Measurements from ENCODE around the gene NHS. TPM values are rescaled to one million over a fixed set of nuclear protein-coding genes. Genes with fewer than 3 reads are reported as not detected.

Gene NHS
- total and polyA plus RNA-seq, 2 of the 4 experiments (the other 2 are of a cell fraction): 0.36 to 0.90 TPM

- POLR2A ChIA-PET (ENCODE audit: unreplicated experiment): interaction anchor here (0.6 to 0.8 kb wide), 3 partner anchors 8 to 917 kb away, joined by 3 to 5 read pairs (median 5); no protein-coding TSS in a partner anchor
- no peak within 1 kb of the TSS for H2AK5ac ChIP-seq (ENCODE audit: low read depth, low read length)
- in situ Hi-C loops (cut with MboI; ENCODE audit: low sequenced_read_pairs): no loop called here
Observed at GRCh38 chrX:17736856-17737709, 362.1 kb downstream of the NHS start, which contains the start of gene SCML1. Gene SCML1 (plus strand): TSS chrX:17737493. CDS start chrX:17744187, 6,694 bp downstream.

More at GRCh38 chrX:17736856-17737709, 362.1 kb downstream of the NHS start, which contains the start of gene SCML1:
- WGBS, 2 experiments (ENCODE audit: extremely low coverage in 2 of 2, insufficient read length in 1 of 2): 39% methylated on average over 16 of the region's 67 CpGs; no CpG with 5 or more reads in 1 of the 2 experiments
- H3K9me1 ChIP-seq (ENCODE audit: insufficient read depth, low read length): no peaks in the 10 kb centered on the region
- peak within 1 kb of the TSS; percentile 50 for H2BK5ac ChIP-seq (ENCODE audit: low read depth, low read length, poor library complexity, severe bottlenecking)
- no peaks in the 10 kb centered on the region for H3K27me3 ChIP-seq (ENCODE audit: control insufficient read depth, insufficient read depth, low read length)
- H3K56ac ChIP-seq (ENCODE audit: extremely low read depth, insufficient read depth, low read length): no peak within 1 kb of the TSS
- peak within 1 kb of the TSS; percentile 74 for H3K9ac ChIP-seq (ENCODE audit: low read depth, low read length)
- H2AK9ac ChIP-seq (replicated peaks; ENCODE audit: low read depth, low read length, poor library complexity): peak within 1 kb of the TSS; percentile 73
- H4K20me1 ChIP-seq (ENCODE audit: insufficient read depth, low read length): no peaks in the 10 kb centered on the region
- BruUV-seq (replicated peaks): no TSS peak
- peak within 1 kb of the TSS; percentile 75; the same call in 1 of the 2 replicates for H4K91ac ChIP-seq (ENCODE audit: insufficient read depth, low read depth, low read length)
- H2BK15ac ChIP-seq (ENCODE audit: low read depth, low read length): no peak within 1 kb of the TSS
- no peaks in the 10 kb centered on the region for H3K9me3 ChIP-seq (ENCODE audit: control insufficient read depth, insufficient read depth, low read length)
- no peak within 1 kb of the TSS; the same call in 1 of the 2 replicates for H3K14ac ChIP-seq (replicated peaks; ENCODE audit: low read depth, low read length)
- peak within 1 kb of the TSS; percentile 46 for H3K4ac ChIP-seq (ENCODE audit: low read depth, low read length)
- DNase-seq (peak; percentile 95), ATAC-seq (ENCODE audit: low read depth) (peak; percentile 94)
- H3K23ac ChIP-seq (ENCODE audit: low read depth, low read length): 0 out of 2 replicates have a peak within 1 kb of the TSS, but pooled peaks have one; percentile 14
- 0 out of 2 replicates have a peak within 1 kb of the TSS, but pooled peaks have one; percentile 61 for H3K18ac ChIP-seq (ENCODE audit: low read depth, low read length)
- H3K4me3 ChIP-seq (ENCODE audit: insufficient read depth, low read depth, low read length): peak within 1 kb of the TSS; percentile 89
- TF ChIP-seq RFX5 (IDR thresholded peaks at IDR 0.05; ENCODE audit: low read depth, low read length): 0 out of 2 replicates have a peak, but pooled peaks have one; percentile 42
- peak; percentile 2; the same call in 1 of the 2 replicates for TF ChIP-seq USF2 (IDR thresholded peaks at IDR 0.05; ENCODE audit: low read depth, low read length)
- no peak for TF ChIP-seq MAFK (IDR thresholded peaks at IDR 0.05; ENCODE audit: low read depth, low read length)
- TF ChIP-seq RCOR1 (IDR thresholded peaks at IDR 0.05; ENCODE audit: insufficient replicate concordance, low read length): no peak
- TF ChIP-seq SMC3 (IDR thresholded peaks at IDR 0.05; ENCODE audit: low read depth, low read length): no peak
- TF ChIP-seq POLR2A (IDR thresholded peaks at IDR 0.05; ENCODE audit: low read depth, low read length): peak; percentile 75
- TF ChIP-seq BHLHE40 (IDR thresholded peaks at IDR 0.05; ENCODE audit: low read depth, low read length): peak; percentile 58
- no peak for TF ChIP-seq RAD21 (IDR thresholded peaks at IDR 0.05; ENCODE audit: low read length)
- no peak for TF ChIP-seq ELK1 (IDR thresholded peaks at IDR 0.05; ENCODE audit: borderline replicate concordance, low read depth, low read length)
- TF ChIP-seq MXI1 (IDR thresholded peaks at IDR 0.05; ENCODE audit: borderline replicate concordance, low read depth, low read length): no peak
- no peak within 1 kb of the TSS for H2BK120ac ChIP-seq (ENCODE audit: low read depth, low read length)
- CTCF ChIA-PET: no interaction called here
- no peak within 1 kb of the TSS for H2BK20ac ChIP-seq (ENCODE audit: low read depth, low read length)
- no peaks in the 10 kb centered on the region for H3K36me3 ChIP-seq (ENCODE audit: control insufficient read depth, insufficient read depth, low read length)
- H2AFZ ChIP-seq (replicated peaks; ENCODE audit: low read length, poor library complexity): peak within 1 kb of the TSS; percentile 89
- H3K79me1 ChIP-seq (ENCODE audit: low read depth in 1 of 2, low read length in 2 of 2): no peaks in the 10 kb centered on the region; a peak in 2 of 4 replicates
- peak within 1 kb of the TSS; percentile 77 for H3K27ac ChIP-seq (ENCODE audit: insufficient read depth, low read length)
- H3K4me1 ChIP-seq (ENCODE audit: control insufficient read depth, insufficient read depth, low read length): peaks cover 2% of the 10 kb centered on the region
- intact Hi-C loops (cut with micrococcal nuclease) (loop anchor here (5.0 kb wide), 1 partner anchor 360 kb away; the partner anchor contains the start of gene NHS), dilution Hi-C loops (cut with HindIII; ENCODE audit: low sequenced_read_pairs, unreplicated experiment) (no loop called here)
- H3K4me2 ChIP-seq (ENCODE audit: low read depth, low read length): peak within 1 kb of the TSS; percentile 75
- H4K8ac ChIP-seq (ENCODE audit: low read depth in 2 of 2, low read length in 2 of 2): peak within 1 kb of the TSS; percentile 59 to 85
- peak within 1 kb of the TSS; percentile 65 for H4K5ac ChIP-seq (ENCODE audit: low read depth, low read length)
